Keratinocyte (primary cell): ENCODE measurements around the gene LTF.

ENCODE experiments used
- CTCF ChIP-seq, 3 experiments: IDR thresholded peaks in 1 of 3; conservative IDR thresholded peaks in 1 of 3; optimal IDR thresholded peaks in 1 of 3; 2 replicates in 2 of 3; 3 replicates in 1 of 3; pipeline versions ENCODE3 to v1.5.1; 2011; ENCODE audit warnings: low read length in 3 of 3, mild to moderate bottlenecking in 3 of 3, moderate library complexity in 2 of 3, control low read depth in 1 of 3, inconsistent platforms in 1 of 3; ENCODE audit not compliant: insufficient read depth in 2 of 3; ENCODE audit errors: extremely low read depth in 1 of 3
- EZH2 ChIP-seq: IDR thresholded peaks from one replicate; pipeline ENCODE4 v1.6.1; 2012; ENCODE audit warnings: inconsistent platforms, mild to moderate bottlenecking, low read length, moderate library complexity

- no peak for TF ChIP-seq CTCF (optimal IDR thresholded peaks at IDR 0.05 in 1 of 3, IDR thresholded peaks at IDR 0.05 in 1 of 3, conservative IDR thresholded peaks at IDR 0.05 in 1 of 3; ENCODE audit: extremely low read depth in 1 of 3, insufficient read depth in 2 of 3, low read length in 3 of 3)
- no peak for TF ChIP-seq EZH2
These were observed 19.1 kb upstream of the LTF start for GRCh38 chr3:46483825-46484224.
